GM13977 (cell line): Measurements from ENCODE around the gene RALGAPA1.
"Not testable (repeated sequence)": the region's sequence is repeated elsewhere in the genome, so short reads cannot be mapped to it uniquely, and the experiment has no call there.

Source experiments
- DNase-seq: peaks from one replicate; pipeline ENCODE4 v3.0.0; 2012; ENCODE audit warnings: low spot score
- in situ Hi-C: fragments of 300-500 bp; cut with MboI; formaldehyde crosslinking; loops from one replicate; pipeline ENCODE4 v1.12.0; 2022; ENCODE audit warnings: low sequenced_read_pairs, low pct_unique_long_range_greater_than_20kb, mixed read lengths, inconsistent platforms; ENCODE audit not compliant: unreplicated experiment
- TF ChIP-seq, protein P1 (sequence below): IDR thresholded peaks from 2 replicates; pipeline ENCODE4 v1.5.1; 2012; ENCODE audit warnings: mild to moderate bottlenecking, control low read depth; ENCODE audit not compliant: insufficient read depth; ENCODE audit errors: extremely low read depth, missing control alignments

RALGAPA1 gene

GRCh38 chr14:35786856-35787255, 22.2 kb downstream of the RALGAPA1 start:
- in situ Hi-C loops, result no loop called here
- DNase-seq, result no peak

GRCh38 chr14:35783699-35784098, 25.4 kb downstream of the RALGAPA1 start:
- in situ Hi-C loops, result no loop called here
- DNase-seq, result no peak
- TF ChIP-seq, protein P1, sequence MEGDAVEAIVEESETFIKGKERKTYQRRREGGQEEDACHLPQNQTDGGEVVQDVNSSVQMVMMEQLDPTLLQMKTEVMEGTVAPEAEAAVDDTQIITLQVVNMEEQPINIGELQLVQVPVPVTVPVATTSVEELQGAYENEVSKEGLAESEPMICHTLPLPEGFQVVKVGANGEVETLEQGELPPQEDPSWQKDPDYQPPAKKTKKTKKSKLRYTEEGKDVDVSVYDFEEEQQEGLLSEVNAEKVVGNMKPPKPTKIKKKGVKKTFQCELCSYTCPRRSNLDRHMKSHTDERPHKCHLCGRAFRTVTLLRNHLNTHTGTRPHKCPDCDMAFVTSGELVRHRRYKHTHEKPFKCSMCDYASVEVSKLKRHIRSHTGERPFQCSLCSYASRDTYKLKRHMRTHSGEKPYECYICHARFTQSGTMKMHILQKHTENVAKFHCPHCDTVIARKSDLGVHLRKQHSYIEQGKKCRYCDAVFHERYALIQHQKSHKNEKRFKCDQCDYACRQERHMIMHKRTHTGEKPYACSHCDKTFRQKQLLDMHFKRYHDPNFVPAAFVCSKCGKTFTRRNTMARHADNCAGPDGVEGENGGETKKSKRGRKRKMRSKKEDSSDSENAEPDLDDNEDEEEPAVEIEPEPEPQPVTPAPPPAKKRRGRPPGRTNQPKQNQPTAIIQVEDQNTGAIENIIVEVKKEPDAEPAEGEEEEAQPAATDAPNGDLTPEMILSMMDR, result no peak

More at GRCh38 chr14:35786856-35787255, 22.2 kb downstream of the RALGAPA1 start:
- TF ChIP-seq, protein P1, result no peak

DNA sequence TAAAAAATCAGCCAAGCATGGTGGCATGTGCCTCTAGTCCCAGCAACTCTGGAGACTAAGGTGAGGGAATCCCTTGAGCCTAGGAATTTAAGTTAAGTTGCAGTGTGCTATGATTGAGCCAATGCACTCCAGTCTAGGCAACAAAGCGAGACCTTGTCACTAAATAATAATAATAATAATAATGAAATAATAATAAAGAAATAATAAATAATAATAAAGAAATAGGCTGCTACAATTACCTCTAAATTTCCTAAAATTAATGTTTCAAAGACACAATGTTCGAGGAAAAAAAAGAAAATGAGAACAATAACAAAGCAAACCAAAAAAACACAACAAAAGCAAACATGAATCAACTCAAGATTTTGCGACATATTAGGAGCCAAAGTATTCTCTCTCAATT, 29.7 kb downstream of the RALGAPA1 start:
- in situ Hi-C loops, result no loop called here
- TF ChIP-seq, protein P1, result no peak
- DNase-seq, result no peak

DNA sequence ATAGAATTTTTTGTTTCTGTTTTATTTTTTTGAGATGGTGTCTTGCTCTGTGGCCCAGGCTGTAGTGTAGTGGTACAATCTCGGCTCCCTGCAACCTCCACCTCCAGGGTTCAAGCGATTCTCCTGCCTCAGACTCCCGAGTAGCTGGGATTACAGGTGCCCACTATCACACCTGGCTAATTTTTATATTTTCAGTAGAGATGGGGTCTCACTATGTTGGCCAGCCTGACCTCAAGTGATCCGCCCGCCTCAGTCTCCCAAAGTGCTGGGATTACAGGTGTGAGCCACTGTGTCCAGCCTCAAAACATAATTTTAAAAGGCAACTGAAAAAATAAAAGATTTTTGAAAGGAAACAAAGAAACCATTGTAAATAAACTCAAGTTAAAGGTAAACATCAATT, 31.5 kb downstream of the RALGAPA1 start:
- not testable (repeated sequence) for DNase-seq

DNA sequence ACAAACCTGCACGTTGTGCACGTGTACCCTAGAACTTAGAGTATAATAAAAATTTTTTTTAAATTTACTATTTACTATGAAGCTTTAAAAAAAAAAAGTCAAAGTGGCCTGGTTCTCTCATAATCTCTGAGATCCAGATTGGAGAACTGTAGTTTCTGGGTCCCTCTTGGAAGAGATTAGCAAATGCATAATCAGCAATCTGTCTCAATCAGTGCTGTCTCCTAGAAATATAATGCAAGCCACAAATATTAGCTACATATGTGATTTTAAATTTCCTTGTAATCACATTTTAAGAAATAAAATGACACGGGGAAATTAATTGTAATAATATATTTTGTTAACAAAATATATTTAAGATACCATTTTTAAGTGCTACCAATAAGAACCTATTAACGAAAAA, 32.3 kb downstream of the RALGAPA1 start:
- in situ Hi-C loops, result no loop called here
- no peak for DNase-seq
- TF ChIP-seq, protein P1, result no peak

More for the DNA sequence above, 31.5 kb downstream of the RALGAPA1 start:
- in situ Hi-C loops, result not testable (repeated sequence)

GRCh38 chr14:35776085-35776484, 33.0 kb downstream of the RALGAPA1 start:
- DNase-seq, in situ Hi-C loops: not testable (repeated sequence)

GRCh38 chr14:35766700-35767082, 42.4 kb downstream of the RALGAPA1 start:
- DNase-seq, result no peak
- TF ChIP-seq, protein P1, result no peak
- in situ Hi-C loops, result no loop called here

DNA sequence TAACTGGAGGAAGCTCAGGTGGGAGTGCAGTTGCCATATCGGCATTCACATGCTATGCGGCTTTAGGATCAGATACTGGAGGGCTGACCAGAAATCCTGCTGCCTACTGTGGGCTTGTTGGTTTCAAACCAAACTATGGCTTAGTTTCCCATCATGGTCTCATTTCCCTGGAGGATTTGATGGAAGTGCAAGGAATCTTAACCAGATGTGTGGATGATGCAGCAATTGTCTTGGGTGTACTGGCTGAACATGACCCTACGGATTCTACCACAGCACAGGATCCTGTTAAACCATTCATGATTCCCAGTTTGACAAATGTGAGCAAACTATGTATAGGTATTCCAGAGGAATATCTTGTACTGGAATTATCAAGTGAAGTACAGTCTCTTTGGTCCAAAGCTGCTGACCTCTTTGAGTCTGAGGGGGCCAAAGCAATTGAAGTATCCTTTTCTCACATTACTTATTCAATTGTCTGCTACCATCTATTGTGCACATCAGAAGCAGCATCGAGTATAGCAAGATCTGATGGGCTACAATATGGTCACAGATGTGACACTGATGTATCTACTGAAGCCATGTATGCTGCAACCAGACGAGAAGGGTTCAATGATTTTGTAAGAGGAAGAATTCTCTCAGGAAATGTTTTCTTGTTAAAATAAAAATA, 42.9 kb downstream of the RALGAPA1 start:
- in situ Hi-C loops, result no loop called here
- TF ChIP-seq, protein P1, result no peak
- no peak for DNase-seq
